ENCODE data around the gene RGS9. TPM values are rescaled to one million over a fixed set of nuclear protein-coding genes. Genes with fewer than 3 reads are reported as not detected.

RGS9 gene
- total and polyA plus RNA-seq, 5 experiments from 2014 or later: 0.25 to 6.3 (median 0.49) TPM; not detected in 2

DNA sequence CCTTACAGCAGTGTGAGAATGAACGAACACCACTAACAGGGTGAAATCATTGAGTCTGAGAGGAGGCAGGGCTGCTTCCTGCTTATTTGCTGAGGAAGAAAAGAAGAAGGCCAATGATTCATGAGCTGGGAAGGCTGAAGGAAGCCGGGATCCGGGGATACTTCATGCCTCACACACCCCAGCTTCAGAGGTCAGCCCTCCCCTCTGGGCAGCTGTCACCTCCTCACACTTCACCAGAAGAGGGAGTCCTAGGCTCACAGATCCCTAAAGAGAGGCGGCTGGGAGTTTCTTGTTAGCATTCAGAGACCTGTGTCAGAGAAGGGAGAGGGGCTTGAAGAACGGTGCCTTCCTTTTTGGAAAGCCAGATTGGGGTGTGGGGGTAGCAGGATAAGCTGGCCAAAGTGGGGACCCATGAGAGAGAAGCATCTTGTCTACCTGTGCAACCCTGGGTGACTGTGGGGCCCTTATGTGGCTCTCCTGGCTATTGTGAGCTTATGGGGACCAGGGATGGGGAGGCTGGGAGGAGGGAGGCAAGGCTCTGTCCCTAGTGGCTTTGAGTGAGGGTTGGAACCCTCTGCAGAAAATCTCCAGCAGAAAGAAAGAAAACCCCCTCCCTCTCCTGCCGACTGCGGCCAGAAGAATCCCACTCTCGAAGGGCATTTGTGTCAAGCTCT is 94.6 kb downstream of the RGS9 start:
- Mint-ChIP-seq H3K4me1 (peaks cover 11 to 25% (median 21%) of the 10 kb centered on the region in 4 donors), H3K27ac (no peak overlapping the region), H3K36me3 (no peaks in the 10 kb centered on the region), H3K9me3 (peaks cover 0 to 8% (median 2%) of the 10 kb centered on the region in 9 donors), H3K27me3 (peaks cover 6 to 32% (median 15%) of the 10 kb centered on the region in 5 donors), H3K4me3 (peak overlapping the region in 1 of 10 donors; percentile 4)
- POLR2A ChIA-PET: no interaction called here
- no peak for ATAC-seq
- peak in 8 of 10 donors; percentile 8 to 68 (median 27) for DNase-seq

DNA sequence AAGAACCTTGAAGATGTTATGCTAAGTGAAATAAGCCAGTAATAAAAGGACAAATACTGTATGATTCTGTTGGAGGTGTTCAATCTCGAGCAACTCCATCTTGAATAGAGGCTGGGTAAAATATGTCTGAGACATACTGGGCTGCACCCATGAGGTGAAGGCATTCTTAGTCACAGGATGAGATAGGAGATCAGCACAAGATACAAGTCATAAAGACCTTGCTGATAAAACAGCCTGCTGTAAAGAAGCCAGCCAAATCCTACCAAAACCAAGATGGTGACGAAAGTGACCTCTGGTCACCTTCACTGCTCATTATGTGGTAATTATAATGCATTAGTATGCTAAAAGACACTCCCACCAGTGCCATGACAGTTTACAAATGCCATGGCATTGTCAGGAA is 98.1 kb downstream of the RGS9 start:
- Mint-ChIP-seq H3K36me3 (no peaks in the 10 kb centered on the region), H3K27me3 (peaks cover 0 to 28% (median 13%) of the 10 kb centered on the region in 5 donors), H3K4me1 (peaks cover 0 to 6% (median under 1%) of the 10 kb centered on the region in 4 donors), H3K4me3 (no peak overlapping the region), H3K9me3 (peaks cover 0 to 9% (median 3%) of the 10 kb centered on the region in 9 donors), H3K27ac (no peak overlapping the region)
- DNase-seq: no peak
- POLR2A ChIA-PET: no interaction called here
- no peak for ATAC-seq

DNA sequence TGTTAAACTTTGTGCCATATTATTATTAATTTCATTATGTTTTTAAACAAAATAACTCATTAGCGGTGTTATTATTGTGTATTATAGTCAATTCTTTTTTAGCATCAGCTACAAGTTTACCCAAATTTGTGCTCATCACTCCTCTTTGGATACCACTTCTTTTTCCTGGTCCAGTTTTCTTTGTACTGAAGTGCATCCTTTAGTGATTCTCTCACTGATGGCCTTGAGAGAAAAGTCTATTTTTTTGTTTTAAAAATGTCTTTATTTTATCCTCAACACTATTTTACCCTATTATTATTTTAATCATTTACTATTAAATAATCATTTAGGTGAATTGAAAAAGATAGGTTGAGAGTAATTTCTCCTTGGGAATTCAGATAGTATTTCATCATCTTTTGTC is 99.2 kb downstream of the RGS9 start:
- DNase-seq: no peak
- Mint-ChIP-seq H3K9me3 (peaks cover 0 to 9% (median 3%) of the 10 kb centered on the region in 9 donors), H3K4me3 (no peak overlapping the region), H3K27ac (no peak overlapping the region), H3K27me3 (peaks cover 0 to 25% (median 12%) of the 10 kb centered on the region in 5 donors), H3K36me3 (no peaks in the 10 kb centered on the region), H3K4me1 (peaks cover 0 to 5% (median under 1%) of the 10 kb centered on the region in 4 donors)
- POLR2A ChIA-PET: no interaction called here
- no peak for ATAC-seq

DNA sequence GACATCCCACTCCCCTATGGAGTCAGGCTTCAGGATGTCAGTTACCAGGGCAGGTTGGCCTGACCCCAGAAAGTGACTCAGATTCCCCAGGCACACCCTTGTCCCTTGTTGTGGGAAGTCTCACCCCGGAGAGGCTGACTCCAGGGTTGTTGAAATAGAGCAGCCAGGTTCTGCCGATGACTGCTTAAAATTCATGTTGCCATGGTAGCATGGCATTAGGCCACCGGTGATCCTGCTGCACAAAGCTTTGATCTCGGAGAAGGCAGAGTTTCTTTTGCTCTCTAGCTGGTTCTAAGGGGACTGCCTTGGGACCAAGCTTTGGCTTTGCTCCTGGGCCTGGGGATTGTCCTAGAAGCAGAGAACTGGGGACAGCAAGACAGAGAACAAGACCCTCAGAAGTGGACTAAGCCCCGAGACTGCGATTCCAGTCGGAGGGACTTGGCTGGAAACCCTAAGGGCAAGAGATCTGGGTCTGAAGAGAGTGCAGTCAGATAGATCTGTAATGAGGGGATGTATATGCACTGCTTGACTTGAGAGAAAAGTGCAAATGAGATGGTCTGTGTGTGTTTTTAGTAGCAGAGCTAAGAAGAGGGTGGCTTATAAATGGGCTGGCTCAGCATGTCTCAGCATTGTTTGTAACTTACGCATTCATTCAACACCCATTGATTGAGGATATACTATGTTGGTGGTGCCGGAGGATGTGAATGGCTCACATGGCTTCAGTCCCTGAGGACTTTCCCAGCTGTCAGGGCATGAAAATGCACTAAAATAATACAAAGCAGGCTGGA is 106.9 kb downstream of the RGS9 start:
- H3K27me3 Mint-ChIP-seq: peaks cover 0 to 11% (median 6%) of the 10 kb centered on the region in 5 donors
- H3K9me3 Mint-ChIP-seq: no peaks in the 10 kb centered on the region
- H3K36me3 Mint-ChIP-seq: no peaks in the 10 kb centered on the region
- H3K4me3 Mint-ChIP-seq: no peak overlapping the region
- no peak overlapping the region for H3K27ac Mint-ChIP-seq
- ATAC-seq (no peak), DNase-seq (no peak)
- H3K4me1 Mint-ChIP-seq: peaks cover 0 to 10% (median 3%) of the 10 kb centered on the region in 4 donors
- POLR2A ChIA-PET: no interaction called here

DNA sequence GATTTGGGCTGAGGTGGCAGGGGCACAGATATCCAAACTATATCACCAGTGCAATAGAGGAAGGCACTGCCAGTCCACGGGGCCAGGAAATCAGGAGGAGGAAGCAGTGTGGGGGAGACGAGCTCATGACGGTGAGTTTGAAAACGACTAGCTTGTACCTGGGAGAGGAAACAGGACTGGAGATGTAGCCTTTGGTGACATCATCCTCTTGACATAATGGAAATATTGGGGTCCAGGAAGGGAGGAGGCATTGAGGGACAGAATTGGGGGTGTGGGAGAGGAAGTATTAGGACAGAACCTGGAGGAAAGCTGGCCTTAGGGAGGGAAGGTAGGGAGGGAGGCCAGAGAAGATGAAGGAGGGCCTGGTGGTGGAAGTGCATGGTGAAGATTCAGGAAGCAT is 109.1 kb downstream of the RGS9 start:
- Mint-ChIP-seq H3K4me3 (no peak overlapping the region), H3K27me3 (peaks cover 12 to 17% (median 14%) of the 10 kb centered on the region in 5 donors), H3K4me1 (peaks cover 0 to 10% (median 4%) of the 10 kb centered on the region in 4 donors), H3K9me3 (no peaks in the 10 kb centered on the region), H3K27ac (peak overlapping the region in 1 of 10 donors; percentile 3), H3K36me3 (no peaks in the 10 kb centered on the region)
- no peak for ATAC-seq
- DNase-seq: no peak
- POLR2A ChIA-PET: no interaction called here

DNA sequence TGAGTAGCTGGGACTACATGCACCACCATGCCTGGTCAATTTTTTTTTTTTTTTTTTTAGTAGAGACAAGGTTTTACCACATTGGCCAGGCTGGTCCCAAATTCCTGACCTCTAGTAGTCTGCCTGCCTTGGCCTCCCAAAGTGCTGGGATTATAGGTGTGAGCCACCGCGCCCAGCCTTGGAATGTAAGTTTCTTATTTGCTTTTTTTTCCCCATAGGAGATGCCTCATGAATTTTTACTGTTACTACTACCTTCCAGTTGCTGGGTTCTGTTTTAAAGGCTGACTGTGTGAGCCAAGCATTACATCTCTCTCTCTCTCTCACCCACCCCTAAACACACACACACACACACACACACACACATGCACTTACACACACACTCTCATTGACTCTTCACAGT is 112.6 kb downstream of the RGS9 start:
- Mint-ChIP-seq H3K4me1 (peaks cover 0 to 2% (median under 1%) of the 10 kb centered on the region in 4 donors), H3K27ac (no peak overlapping the region), H3K27me3 (peaks cover 16 to 31% (median 29%) of the 10 kb centered on the region in 5 donors), H3K36me3 (peaks cover 0 to 8% (median 0%) of the 10 kb centered on the region in 3 donors), H3K4me3 (no peak overlapping the region), H3K9me3 (peaks cover 0 to 10% (median 0%) of the 10 kb centered on the region in 9 donors)
- ATAC-seq (no peak), DNase-seq (no peak)
- POLR2A ChIA-PET: no interaction called here

DNA sequence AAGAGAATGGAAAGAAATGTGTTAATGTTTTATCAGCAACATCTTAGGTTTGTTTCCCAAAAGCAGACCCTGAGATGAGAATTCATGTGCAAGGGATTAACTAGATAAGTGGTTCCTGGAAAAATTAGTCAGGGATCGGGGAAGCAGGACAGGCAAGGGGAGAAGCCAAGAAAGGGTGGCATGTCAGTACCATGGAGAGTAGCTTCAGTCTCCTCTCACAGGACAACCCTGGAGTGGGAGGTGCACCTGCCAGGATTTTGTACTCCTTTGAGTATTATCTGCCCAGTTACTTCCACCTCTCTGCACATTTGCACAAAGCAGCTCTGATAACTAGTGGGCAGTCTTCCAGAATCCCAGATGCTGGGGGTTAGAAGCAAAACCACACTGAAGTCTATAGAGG is 117.0 kb downstream of the RGS9 start:
- no peak for ATAC-seq
- no peak overlapping the region for H3K4me3 Mint-ChIP-seq
- peaks cover 0 to 17% (median 3%) of the 10 kb centered on the region in 3 donors for H3K36me3 Mint-ChIP-seq
- no peak for DNase-seq
- POLR2A ChIA-PET: no interaction called here
- peaks cover 20 to 36% (median 29%) of the 10 kb centered on the region in 5 donors for H3K27me3 Mint-ChIP-seq
- H3K9me3 Mint-ChIP-seq: peaks cover 0 to 29% (median 11%) of the 10 kb centered on the region in 9 donors
- H3K27ac Mint-ChIP-seq: no peak overlapping the region
- H3K4me1 Mint-ChIP-seq: peaks cover 0 to 2% (median 0%) of the 10 kb centered on the region in 4 donors

DNA sequence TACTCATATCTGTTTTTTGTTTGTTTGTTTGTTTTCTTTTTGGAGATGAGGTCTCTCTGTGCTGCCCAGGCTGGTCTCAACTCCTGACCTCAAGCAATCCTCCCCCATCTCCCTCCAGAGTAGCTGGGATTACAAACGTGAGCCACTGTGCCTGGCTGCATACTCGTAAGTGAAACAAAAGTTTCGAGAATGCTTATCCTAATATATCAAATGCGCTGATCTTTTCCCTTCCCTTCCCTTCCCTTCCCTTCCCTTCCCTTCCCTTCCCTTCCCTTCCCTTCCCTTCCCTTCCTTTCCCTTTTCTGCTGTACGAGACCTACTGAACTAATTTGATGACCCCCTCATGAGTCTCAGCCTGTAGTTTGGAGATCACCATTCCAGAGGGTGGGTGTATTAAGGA is 122.1 kb downstream of the RGS9 start:
- Mint-ChIP-seq H3K36me3 (peaks cover 0 to 11% (median 3%) of the 10 kb centered on the region in 3 donors), H3K4me3 (no peak overlapping the region), H3K4me1 (peaks cover 3 to 9% (median 6%) of the 10 kb centered on the region in 4 donors), H3K27ac (peak overlapping the region in 1 of 10 donors; percentile 57), H3K27me3 (peaks cover 0 to 9% (median 7%) of the 10 kb centered on the region in 5 donors), H3K9me3 (peaks cover 0 to 25% (median 9%) of the 10 kb centered on the region in 9 donors)
- POLR2A ChIA-PET: no interaction called here
- no peak for ATAC-seq
- DNase-seq: no peak

DNA sequence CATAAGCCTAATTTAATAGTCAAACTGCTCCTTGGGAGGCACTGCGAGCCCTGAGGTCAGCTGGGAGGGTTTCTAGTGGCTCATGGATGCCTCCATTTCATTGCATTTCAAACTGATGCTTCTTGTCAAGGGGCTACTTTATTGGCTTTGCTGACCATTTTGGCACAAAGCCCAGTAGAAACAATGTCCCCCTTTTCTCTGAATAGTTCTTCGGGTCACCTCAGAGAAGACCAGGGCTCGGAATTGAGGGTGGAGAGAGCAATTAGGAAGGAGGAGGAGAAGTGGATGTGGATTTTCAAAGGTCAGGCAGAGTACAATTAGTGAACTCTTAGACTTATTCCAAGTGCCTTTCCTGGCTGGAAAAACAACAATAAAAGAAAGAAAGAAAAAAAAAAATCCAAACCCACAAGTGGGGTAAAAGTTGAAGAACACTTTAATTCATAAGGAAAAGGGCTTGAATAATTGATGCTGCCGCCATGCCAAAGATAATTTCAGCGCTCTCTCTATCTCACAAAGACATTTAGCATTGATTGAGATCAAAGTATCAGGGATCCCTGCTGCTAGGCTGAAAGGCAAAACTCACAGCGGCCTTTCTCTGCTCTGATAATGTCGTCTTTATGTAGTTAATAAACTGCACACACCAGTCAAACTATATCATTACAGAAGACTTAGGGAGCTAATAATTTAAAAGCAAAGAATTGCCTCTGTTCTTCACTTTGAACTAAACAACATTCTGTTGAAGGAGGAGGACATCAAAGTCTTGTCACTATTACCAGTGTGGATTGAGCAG is 122.7 kb downstream of the RGS9 start:
- Mint-ChIP-seq H3K36me3 (peaks cover 0 to 9% (median 3%) of the 10 kb centered on the region in 3 donors), H3K27me3 (peaks cover 0 to 9% (median 7%) of the 10 kb centered on the region in 5 donors), H3K9me3 (peaks cover 0 to 18% (median 9%) of the 10 kb centered on the region in 9 donors), H3K4me3 (no peak overlapping the region), H3K27ac (peak overlapping the region in 1 of 10 donors; percentile 57), H3K4me1 (peaks cover 3 to 9% (median 7%) of the 10 kb centered on the region in 4 donors)
- ATAC-seq: no peak
- no peak for DNase-seq
- POLR2A ChIA-PET: no interaction called here

DNA sequence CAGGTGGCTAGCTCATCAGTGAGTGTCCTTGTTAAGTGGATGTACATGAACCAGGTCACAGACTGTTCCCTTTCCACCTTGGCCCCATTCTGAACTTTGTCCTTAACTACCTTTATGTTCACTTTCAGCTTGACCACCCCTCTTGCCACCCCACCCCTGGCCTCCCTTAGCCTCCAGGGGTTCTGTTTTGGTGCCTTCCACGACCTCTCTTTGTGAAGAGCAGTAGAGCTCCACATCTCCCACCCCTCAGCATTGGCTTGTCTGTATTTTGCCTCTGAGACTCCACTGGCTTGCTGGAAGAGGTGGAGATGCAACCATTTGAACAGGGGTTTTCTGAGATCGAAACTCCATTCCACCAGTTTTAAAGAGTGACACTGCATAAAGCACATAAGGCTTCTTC is 123.5 kb downstream of the RGS9 start:
- H3K27ac Mint-ChIP-seq: no peak overlapping the region
- POLR2A ChIA-PET: no interaction called here
- ATAC-seq (no peak), DNase-seq (no peak)
- peaks cover 0 to 9% (median 3%) of the 10 kb centered on the region in 3 donors for H3K36me3 Mint-ChIP-seq
- H3K4me1 Mint-ChIP-seq: peaks cover 7 to 17% (median 14%) of the 10 kb centered on the region in 4 donors
- H3K9me3 Mint-ChIP-seq: peaks cover 0 to 16% (median 9%) of the 10 kb centered on the region in 9 donors
- no peak overlapping the region for H3K4me3 Mint-ChIP-seq
- H3K27me3 Mint-ChIP-seq: peaks cover 0 to 9% (median 7%) of the 10 kb centered on the region in 5 donors

DNA sequence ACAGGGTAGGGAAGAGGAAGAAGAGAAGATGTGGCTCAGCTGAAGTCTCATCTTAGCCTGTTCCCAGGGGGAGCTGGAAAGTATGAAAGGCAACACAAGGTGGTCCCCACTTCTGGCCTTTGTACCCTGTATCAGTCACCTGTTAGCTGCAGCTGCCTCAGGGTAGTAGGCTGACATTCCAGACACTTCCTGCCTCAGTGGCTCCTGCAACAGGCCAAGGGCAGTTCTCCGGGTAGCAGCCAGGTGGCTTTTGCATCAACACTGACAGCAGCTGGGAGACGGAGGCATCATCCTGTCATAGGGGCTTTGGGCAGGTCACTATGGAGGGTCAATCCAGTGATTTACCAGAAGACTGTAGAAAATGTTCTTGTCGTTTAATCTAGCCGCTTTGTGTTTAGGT is 124.0 kb downstream of the RGS9 start:
- H3K27me3 Mint-ChIP-seq: peaks cover 0 to 9% (median 6%) of the 10 kb centered on the region in 5 donors
- peaks cover 0 to 11% (median 8%) of the 10 kb centered on the region in 9 donors for H3K9me3 Mint-ChIP-seq
- DNase-seq (no peak), ATAC-seq (no peak)
- peaks cover 9 to 20% (median 18%) of the 10 kb centered on the region in 4 donors for H3K4me1 Mint-ChIP-seq
- POLR2A ChIA-PET: no interaction called here
- H3K27ac Mint-ChIP-seq: no peak overlapping the region
- peaks cover 0 to 8% (median 5%) of the 10 kb centered on the region in 3 donors for H3K36me3 Mint-ChIP-seq
- no peak overlapping the region for H3K4me3 Mint-ChIP-seq
